MCF 10A (cell line): ENCODE data around the gene DOK6. TPM values are rescaled to one million over a fixed set of nuclear protein-coding genes. Genes with fewer than 3 reads are reported as not detected.

Source experiments
- BruUV-seq: library from RNA; stranded (reverse); fragments of 400-500 nt; replicated peaks from 2 replicates; lab custom pipeline; 2021; lab: Mats Ljungman, UMichigan
- CTCF ChIA-PET: fragments of 300-600 bp; sonication (Branson Sonifier 250); formaldehyde crosslinking; extraction: SDS; loops from one replicate; lab custom pipeline; 2021; ENCODE audit warnings: antibody characterized with exemption, inconsistent platforms; lab: Yijun Ruan, JAX
- POLR2A ChIA-PET: fragments of 300-600, 350-650 bp; sonication (Branson Sonifier 250); formaldehyde crosslinking; extraction: SDS; loops from one replicate; lab custom pipeline; 2020; ENCODE audit warnings: antibody characterized with exemption, inconsistent platforms; lab: Yijun Ruan, JAX
- DNase-seq: peaks from one replicate; pipeline ENCODE4 v3.0.0-alpha.2; 2018; ENCODE audit not compliant: unreplicated experiment
- H3K27ac Mint-ChIP-seq: one replicate; pipeline ENCODE4 v1.8.0; 2022; ENCODE audit warnings: mild to moderate bottlenecking, low read depth, mixed read lengths; ENCODE audit not compliant: unreplicated experiment
- H3K27me3 Mint-ChIP-seq: one replicate; pipeline ENCODE4 v1.8.0; 2022; ENCODE audit warnings: mixed read lengths; ENCODE audit not compliant: insufficient read depth, unreplicated experiment
- H3K36me3 Mint-ChIP-seq: one replicate; pipeline ENCODE4 v1.8.0; 2022; ENCODE audit warnings: mild to moderate bottlenecking, moderate library complexity, mixed read lengths; ENCODE audit not compliant: insufficient read depth, unreplicated experiment
- H3K4me1 Mint-ChIP-seq: one replicate; pipeline ENCODE4 v1.8.0; 2022; ENCODE audit warnings: mixed read lengths; ENCODE audit not compliant: insufficient read depth, unreplicated experiment
- H3K4me3 Mint-ChIP-seq: one replicate; pipeline ENCODE4 v1.8.0; 2022; ENCODE audit warnings: mild to moderate bottlenecking, moderate library complexity, mixed read lengths; ENCODE audit not compliant: unreplicated experiment
- H3K9me3 Mint-ChIP-seq: one replicate; pipeline ENCODE4 v1.8.0; 2022; ENCODE audit warnings: mixed read lengths; ENCODE audit not compliant: unreplicated experiment
- intact Hi-C: fragments of 100-400 bp; cut with micrococcal nuclease; formaldehyde crosslinking; loops from 2 replicates; pipeline ENCODE4 v1.14.1; 2022
- total RNA-seq: library from RNA; stranded (reverse); gene quantifications from 2 replicates; pipeline ENCODE4 v1.2.3, GENCODE V29; 2022
- TF ChIP-seq, protein P1 (sequence below): fragments of 200-600 bp; IDR thresholded peaks from one replicate; pipeline ENCODE4 v1.8.0; 2022; ENCODE audit warnings: antibody characterized with exemption, mild to moderate bottlenecking; ENCODE audit not compliant: unreplicated experiment

The DOK6 gene
- total RNA-seq, 1 experiment from 2014 or later: not detected

DNA sequence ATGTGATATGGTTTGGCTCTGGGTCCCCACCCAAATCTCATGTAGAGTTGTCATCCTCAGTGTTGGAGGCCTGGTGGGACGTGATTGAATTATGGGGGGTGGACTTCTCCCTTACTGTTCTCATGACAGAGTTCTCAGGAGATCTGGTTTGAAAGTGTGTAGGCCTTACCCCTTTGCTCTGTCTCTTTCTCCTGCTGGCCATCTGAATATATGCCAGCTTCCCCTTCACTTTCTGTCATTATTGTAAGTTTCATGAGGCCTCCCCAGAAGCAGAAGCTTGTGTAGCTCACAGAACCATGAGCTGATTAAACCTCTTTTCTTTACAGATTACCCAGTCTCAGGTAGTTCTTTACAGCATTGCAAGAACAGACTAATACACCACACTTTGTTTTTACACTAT lies 222.3 kb downstream of the DOK6 start:
- POLR2A ChIA-PET: no interaction called here
- Mint-ChIP-seq H3K4me3 (no peak overlapping the region), H3K27me3 (peaks cover 56% of the 10 kb centered on the region), H3K36me3 (no peaks in the 10 kb centered on the region), H3K27ac (no peak overlapping the region), H3K9me3 (no peaks in the 10 kb centered on the region), H3K4me1 (no peaks in the 10 kb centered on the region)
- CTCF ChIA-PET: no interaction called here
- DNase-seq: no peak
- TF ChIP-seq, protein P1, sequence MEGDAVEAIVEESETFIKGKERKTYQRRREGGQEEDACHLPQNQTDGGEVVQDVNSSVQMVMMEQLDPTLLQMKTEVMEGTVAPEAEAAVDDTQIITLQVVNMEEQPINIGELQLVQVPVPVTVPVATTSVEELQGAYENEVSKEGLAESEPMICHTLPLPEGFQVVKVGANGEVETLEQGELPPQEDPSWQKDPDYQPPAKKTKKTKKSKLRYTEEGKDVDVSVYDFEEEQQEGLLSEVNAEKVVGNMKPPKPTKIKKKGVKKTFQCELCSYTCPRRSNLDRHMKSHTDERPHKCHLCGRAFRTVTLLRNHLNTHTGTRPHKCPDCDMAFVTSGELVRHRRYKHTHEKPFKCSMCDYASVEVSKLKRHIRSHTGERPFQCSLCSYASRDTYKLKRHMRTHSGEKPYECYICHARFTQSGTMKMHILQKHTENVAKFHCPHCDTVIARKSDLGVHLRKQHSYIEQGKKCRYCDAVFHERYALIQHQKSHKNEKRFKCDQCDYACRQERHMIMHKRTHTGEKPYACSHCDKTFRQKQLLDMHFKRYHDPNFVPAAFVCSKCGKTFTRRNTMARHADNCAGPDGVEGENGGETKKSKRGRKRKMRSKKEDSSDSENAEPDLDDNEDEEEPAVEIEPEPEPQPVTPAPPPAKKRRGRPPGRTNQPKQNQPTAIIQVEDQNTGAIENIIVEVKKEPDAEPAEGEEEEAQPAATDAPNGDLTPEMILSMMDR: no peak
- no TSS peak for BruUV-seq
- intact Hi-C loops: no loop called here

DNA sequence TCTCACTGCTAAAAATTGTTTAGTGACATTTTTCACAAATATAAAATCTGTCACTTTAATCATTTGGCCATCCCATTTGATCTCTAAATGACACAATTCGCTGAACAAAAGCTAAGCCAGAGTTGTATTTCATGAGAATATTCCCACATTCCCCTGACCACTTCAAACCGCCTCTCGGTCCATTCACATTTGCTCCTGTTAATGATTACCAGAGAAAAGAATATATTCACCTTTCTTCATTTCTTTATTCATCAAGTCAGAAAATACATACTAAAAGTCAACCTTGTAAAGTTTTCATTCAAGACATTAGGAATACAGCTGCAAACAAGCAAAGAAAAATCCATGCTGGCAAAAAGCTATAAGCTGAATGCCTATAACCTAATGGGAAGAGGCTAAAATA lies 225.5 kb downstream of the DOK6 start:
- Mint-ChIP-seq H3K9me3 (no peaks in the 10 kb centered on the region), H3K27me3 (peaks cover 32% of the 10 kb centered on the region), H3K4me1 (no peaks in the 10 kb centered on the region), H3K27ac (no peak overlapping the region), H3K4me3 (no peak overlapping the region), H3K36me3 (no peaks in the 10 kb centered on the region)
- no peak for DNase-seq
- ChIA-PET POLR2A (no interaction called here), CTCF (no interaction called here)
- BruUV-seq: no TSS peak
- TF ChIP-seq, protein P1: no peak
- intact Hi-C loops: no loop called here

DNA sequence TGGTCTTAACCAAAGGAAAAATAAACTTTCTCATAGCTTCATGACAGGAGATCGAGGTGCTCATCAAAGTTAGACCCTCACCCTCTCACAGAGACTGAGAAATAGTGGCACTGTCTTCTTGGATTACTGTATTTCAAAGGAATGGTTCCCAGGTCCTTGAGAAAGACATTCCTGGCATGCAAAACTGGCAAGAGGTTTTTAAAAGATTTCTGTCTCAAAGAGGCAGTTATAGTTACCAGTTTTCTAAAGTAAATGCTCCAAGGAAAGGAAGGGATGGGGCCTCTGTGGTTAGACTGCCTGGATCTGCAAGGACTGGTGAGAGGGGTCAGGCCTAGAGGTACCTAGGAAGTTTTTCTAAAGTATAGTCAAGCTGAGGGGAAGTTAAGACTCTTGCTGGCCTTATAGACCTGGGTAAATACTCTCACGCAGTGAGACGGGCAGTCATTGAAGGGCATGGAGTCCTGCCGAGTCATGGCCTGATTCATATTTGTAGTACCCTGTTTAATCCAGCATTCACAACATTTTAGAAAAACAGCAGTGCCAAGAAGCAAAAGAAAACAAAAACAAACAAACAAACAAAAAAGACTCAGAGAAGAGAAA lies 226.1 kb downstream of the DOK6 start:
- Mint-ChIP-seq H3K4me3 (no peak overlapping the region), H3K27me3 (peaks cover 26% of the 10 kb centered on the region)

DNA sequence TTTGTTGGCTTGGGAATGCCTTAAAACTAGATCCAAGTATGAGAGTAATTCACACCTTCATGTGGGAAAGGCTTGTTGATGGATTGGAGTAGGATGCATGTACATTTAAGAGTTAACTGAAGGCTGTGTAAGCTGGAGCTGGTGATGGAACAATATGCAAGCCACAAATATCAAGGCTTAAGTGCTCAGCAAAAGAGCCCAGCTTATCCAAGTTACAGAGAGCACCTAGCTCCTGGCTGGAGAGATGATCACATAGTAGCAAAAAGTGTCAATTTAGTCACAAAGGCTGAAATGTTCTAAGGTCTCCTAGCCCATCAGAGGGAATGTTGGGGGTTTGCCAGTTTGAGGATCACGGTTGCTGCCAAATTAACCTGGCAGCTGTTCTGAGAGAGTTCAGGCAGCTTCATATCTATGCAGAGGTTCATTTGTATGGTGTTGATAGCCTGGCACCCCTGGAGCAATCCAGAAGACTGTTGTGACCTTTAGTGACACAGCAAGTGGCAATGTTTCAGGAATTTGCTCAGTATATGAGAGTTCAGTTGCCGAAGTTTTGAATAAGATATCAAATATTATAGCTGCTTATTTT lies 228.2 kb downstream of the DOK6 start:
- Mint-ChIP-seq H3K27me3 (peaks cover 31% of the 10 kb centered on the region), H3K9me3 (no peaks in the 10 kb centered on the region), H3K27ac (no peak overlapping the region), H3K36me3 (no peaks in the 10 kb centered on the region), H3K4me1 (no peaks in the 10 kb centered on the region), H3K4me3 (no peak overlapping the region)
- CTCF ChIA-PET: no interaction called here
- intact Hi-C loops: no loop called here
- TF ChIP-seq, protein P1: no peak
- no peak for DNase-seq
- BruUV-seq: no TSS peak
- POLR2A ChIA-PET: interaction anchor here (0.6 kb wide), 1 partner anchor 291 kb away, joined by 3 read pairs; no protein-coding TSS in a partner anchor

More for the DNA sequence above, 226.1 kb downstream of the DOK6 start:
- H3K27ac Mint-ChIP-seq: no peak overlapping the region
- TF ChIP-seq, protein P1: no peak
- no TSS peak for BruUV-seq
- POLR2A ChIA-PET: no interaction called here
- CTCF ChIA-PET: no interaction called here
- intact Hi-C loops: no loop called here
- no peaks in the 10 kb centered on the region for H3K4me1 Mint-ChIP-seq
- DNase-seq: no peak
- H3K36me3 Mint-ChIP-seq: no peaks in the 10 kb centered on the region
- H3K9me3 Mint-ChIP-seq: no peaks in the 10 kb centered on the region
